Measurements from ENCODE around the gene NT5C2. TPM values are rescaled to one million over a fixed set of nuclear protein-coding genes. Genes with fewer than 3 reads are reported as not detected.

Gene NT5C2
- total RNA-seq, 1 experiment from 2014 or later = 70.0 TPM

DNA sequence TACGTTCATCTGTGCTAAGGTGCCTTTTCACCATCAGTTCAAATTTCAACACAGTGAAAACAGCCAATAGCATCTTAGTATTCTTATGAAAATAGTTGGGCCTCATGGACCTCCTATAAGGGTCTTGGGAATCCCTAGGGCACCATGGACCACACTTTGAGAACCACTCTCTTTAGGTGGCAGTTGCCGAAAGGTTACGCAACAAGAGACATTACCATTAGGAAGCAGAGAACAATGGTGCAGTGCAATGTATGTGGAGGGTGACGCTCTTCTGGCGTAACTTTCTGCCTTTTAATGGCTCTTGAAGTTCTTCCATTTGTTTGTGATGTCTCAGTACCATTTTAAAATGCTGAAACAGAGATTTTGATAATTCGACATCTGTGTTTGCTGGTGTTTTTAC lies 143.8 kb downstream of the NT5C2 start:
- H3K27ac Mint-ChIP-seq (ENCODE audit: unreplicated experiment) = no peak overlapping the region
- BruUV-seq (replicated peaks) = no TSS peak
- CTCF ChIA-PET = interaction anchor here (0.9 kb wide), 1 partner anchor 12 kb away, joined by 3 read pairs; no protein-coding TSS in a partner anchor
- DNase-seq = no peak
- TF ChIP-seq CTCF (IDR thresholded peaks at IDR 0.05; ENCODE audit: unreplicated experiment) = no peak
- H3K9me3 Mint-ChIP-seq (ENCODE audit: low read depth, unreplicated experiment) = no peaks in the 10 kb centered on the region
- H3K4me3 Mint-ChIP-seq (ENCODE audit: low read depth, unreplicated experiment) = no peak overlapping the region
- no peaks in the 10 kb centered on the region for H3K27me3 Mint-ChIP-seq (ENCODE audit: unreplicated experiment)
- intact Hi-C loops (cut with micrococcal nuclease; ENCODE audit: unreplicated experiment) = loop anchor here (10.0 kb wide), 1 partner anchor 64 kb away; no protein-coding TSS in a partner anchor
- no peaks in the 10 kb centered on the region for H3K4me1 Mint-ChIP-seq (ENCODE audit: low read depth, unreplicated experiment)
- H3K36me3 Mint-ChIP-seq (ENCODE audit: insufficient read depth, unreplicated experiment) = no peaks in the 10 kb centered on the region

DNA sequence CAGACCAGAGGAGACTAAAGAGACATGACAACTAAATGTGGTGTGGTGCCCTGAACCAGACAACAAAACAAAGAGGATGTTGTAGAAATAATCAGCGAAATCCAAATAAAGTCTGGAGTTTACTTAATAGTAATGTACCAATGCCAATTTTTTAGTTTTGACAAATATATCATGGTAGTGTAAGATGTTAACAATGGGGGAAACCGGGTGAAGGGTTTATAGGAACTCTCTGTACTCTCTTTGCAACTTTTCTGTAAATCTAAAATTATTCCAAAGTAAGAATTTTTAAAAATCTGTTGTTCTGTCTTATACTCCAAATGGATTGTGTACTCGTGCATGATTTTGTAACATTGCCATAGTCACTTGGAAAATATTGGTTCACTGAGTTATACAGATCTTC lies 145.7 kb downstream of the NT5C2 start:
- H3K36me3 Mint-ChIP-seq (ENCODE audit: insufficient read depth, unreplicated experiment) = no peaks in the 10 kb centered on the region
- no peak overlapping the region for H3K27ac Mint-ChIP-seq (ENCODE audit: unreplicated experiment)
- DNase-seq = no peak
- CTCF ChIA-PET = interaction anchor here (0.7 kb wide), 1 partner anchor 1093 kb away, joined by 4 read pairs; no protein-coding TSS in a partner anchor
- no peaks in the 10 kb centered on the region for H3K27me3 Mint-ChIP-seq (ENCODE audit: unreplicated experiment)
- BruUV-seq (replicated peaks) = no TSS peak
- intact Hi-C loops (cut with micrococcal nuclease; ENCODE audit: unreplicated experiment) = loop anchor here (10.0 kb wide), 1 partner anchor 63 kb away; no protein-coding TSS in a partner anchor
- no peaks in the 10 kb centered on the region for H3K4me1 Mint-ChIP-seq (ENCODE audit: low read depth, unreplicated experiment)
- TF ChIP-seq CTCF (IDR thresholded peaks at IDR 0.05; ENCODE audit: unreplicated experiment) = no peak
- H3K4me3 Mint-ChIP-seq (ENCODE audit: low read depth, unreplicated experiment) = no peak overlapping the region
- H3K9me3 Mint-ChIP-seq (ENCODE audit: low read depth, unreplicated experiment) = no peaks in the 10 kb centered on the region

- Mint-ChIP-seq H3K4me3 (ENCODE audit: low read depth, unreplicated experiment) (no peak overlapping the region), H3K27me3 (ENCODE audit: unreplicated experiment) (peaks cover 3% of the 10 kb centered on the region), H3K36me3 (ENCODE audit: insufficient read depth, unreplicated experiment) (no peaks in the 10 kb centered on the region), H3K9me3 (ENCODE audit: low read depth, unreplicated experiment) (no peaks in the 10 kb centered on the region), H3K27ac (ENCODE audit: unreplicated experiment) (no peak overlapping the region), H3K4me1 (ENCODE audit: low read depth, unreplicated experiment) (no peaks in the 10 kb centered on the region)
- DNase-seq = no peak
- intact Hi-C loops (cut with micrococcal nuclease; ENCODE audit: unreplicated experiment) = loop anchor here (10.0 kb wide), 1 partner anchor 61 kb away; no protein-coding TSS in a partner anchor
- no peak for TF ChIP-seq CTCF (IDR thresholded peaks at IDR 0.05; ENCODE audit: unreplicated experiment)
- BruUV-seq (replicated peaks) = no TSS peak
- CTCF ChIA-PET = no interaction called here
Measured at GRCh38 chr10:103045961-103046360, 147.1 kb downstream of the NT5C2 start.

DNA sequence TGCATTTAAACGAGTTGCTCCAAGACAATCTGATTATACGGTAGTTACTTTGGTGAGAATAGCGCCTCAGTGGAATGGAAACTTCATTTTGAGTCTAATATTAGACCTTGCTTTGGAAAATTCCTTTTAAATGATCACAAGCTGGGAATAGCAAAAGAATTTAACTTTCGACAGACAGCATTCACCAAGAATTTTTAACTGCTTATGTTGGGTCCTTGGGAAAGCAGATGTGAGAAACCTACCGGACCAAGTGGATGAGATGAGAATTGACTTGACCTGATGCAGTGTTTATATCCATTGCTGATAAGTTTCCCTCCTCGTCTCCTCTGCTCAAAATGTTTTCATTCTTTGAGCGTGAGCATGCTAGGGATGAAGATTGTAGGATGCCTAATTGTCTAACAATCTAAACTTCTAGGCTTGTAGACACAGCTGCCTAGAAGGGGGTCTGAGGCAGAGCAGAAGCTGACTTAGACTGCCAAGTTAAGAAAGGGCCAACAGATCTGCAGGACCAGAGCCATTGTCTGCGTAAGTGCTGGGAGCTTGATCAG lies 148.1 kb downstream of the NT5C2 start:
- H3K27ac Mint-ChIP-seq (ENCODE audit: unreplicated experiment) = no peak overlapping the region
- TF ChIP-seq CTCF (IDR thresholded peaks at IDR 0.05; ENCODE audit: unreplicated experiment) = no peak
- no peaks in the 10 kb centered on the region for H3K9me3 Mint-ChIP-seq (ENCODE audit: low read depth, unreplicated experiment)
- no peak overlapping the region for H3K4me3 Mint-ChIP-seq (ENCODE audit: low read depth, unreplicated experiment)
- no peaks in the 10 kb centered on the region for H3K4me1 Mint-ChIP-seq (ENCODE audit: low read depth, unreplicated experiment)
- no peak for DNase-seq
- peaks cover 11% of the 10 kb centered on the region for H3K27me3 Mint-ChIP-seq (ENCODE audit: unreplicated experiment)
- intact Hi-C loops (cut with micrococcal nuclease; ENCODE audit: unreplicated experiment) = loop anchor here (10.0 kb wide), 1 partner anchor 60 kb away; no protein-coding TSS in a partner anchor
- H3K36me3 Mint-ChIP-seq (ENCODE audit: insufficient read depth, unreplicated experiment) = no peaks in the 10 kb centered on the region
- BruUV-seq (replicated peaks) = no TSS peak
- CTCF ChIA-PET = no interaction called here
